HUES48 (cell line): ENCODE results near the gene WDR46.

Source experiments
- H3K27ac ChIP-seq: one replicate; pipeline ENCODE4 v1.7.0; 2013; ENCODE audit warnings: low read depth, low read length, inconsistent platforms
- H3K27me3 ChIP-seq: 2 replicates; pipeline ENCODE4 v1.6.1; 2013; ENCODE audit warnings: mild to moderate bottlenecking, low read length; ENCODE audit not compliant: control insufficient read depth, insufficient read depth
- H3K36me3 ChIP-seq: 2 replicates; pipeline ENCODE4 v1.6.1; 2013; ENCODE audit warnings: low read length; ENCODE audit not compliant: control insufficient read depth, insufficient read depth
- H3K4me1 ChIP-seq: 2 replicates; pipeline ENCODE4 v1.6.1; 2013; ENCODE audit warnings: mild to moderate bottlenecking, low read length; ENCODE audit not compliant: control insufficient read depth, insufficient read depth
- H3K4me3 ChIP-seq: 2 replicates; pipeline ENCODE4 v1.5.1; 2013; ENCODE audit warnings: mild to moderate bottlenecking, low read depth, low read length
- H3K9ac ChIP-seq: 2 replicates; pipeline ENCODE4 v1.6.1; 2013; ENCODE audit warnings: mild to moderate bottlenecking, low read depth, low read length, moderate library complexity
- H3K9me3 ChIP-seq: 2 replicates; pipeline ENCODE4 v1.6.1; 2013; ENCODE audit warnings: low read length; ENCODE audit not compliant: control insufficient read depth, insufficient read depth

The WDR46 gene

GRCh38 chr6:33235221-33235634 is 53.8 kb downstream of the WDR46 start:
- H3K27me3 ChIP-seq, result peaks cover 7% of the 10 kb centered on the region; the same call in 1 of the 2 replicates
- no peaks in the 10 kb centered on the region for H3K9me3 ChIP-seq
- H3K27ac ChIP-seq, result no peak overlapping the region
- H3K9ac ChIP-seq, result no peak overlapping the region
- H3K36me3 ChIP-seq, result no peaks in the 10 kb centered on the region
- H3K4me1 ChIP-seq, result peaks cover 8% of the 10 kb centered on the region; the same call in 1 of the 2 replicates
- H3K4me3 ChIP-seq, result no peak overlapping the region
